Stimulated activated CD4-positive, alpha-beta T cell treated with anti-CD3 and anti-CD28 coated beads, Interleukin-4, amount 100 ng/mL, for 1 hour (primary cell): ENCODE results near the gene BUB1.
"Not testable (repeated sequence)": the region's sequence is repeated elsewhere in the genome, so short reads cannot be mapped to it uniquely, and the experiment has no call there.

ENCODE experiments used
- DNase-seq: peaks from one replicate; pipeline ENCODE4 v3.0.0-alpha.2; 2020

Gene BUB1

GRCh38 chr2:110589677-110590330 lies 88.1 kb downstream of the BUB1 start:
- DNase-seq: not testable (repeated sequence)

- DNase-seq: not testable (repeated sequence)
Observed at GRCh38 chr2:110588520-110588919, 89.3 kb downstream of the BUB1 start.
